Loucy (cell line): ENCODE data around the gene SPATA25.

ENCODE experiments used
- CTCF ChIP-seq: fragments of 200-600 bp; sonication (generic); conservative IDR thresholded peaks from 2 replicates; pipeline ENCODE4 v1.5.1; 2014; ENCODE audit warnings: mild to moderate bottlenecking, antibody characterized with exemption, low read length
- EZH2phosphoT487 ChIP-seq: fragments of 200-600 bp; IDR thresholded peaks from 2 replicates; pipeline ENCODE4 v1.6.1; 2018; ENCODE audit warnings: antibody characterized with exemption, mild to moderate bottlenecking, moderate library complexity, borderline replicate concordance

GRCh38 chr20:45848421-45848820, 39.0 kb downstream of the SPATA25 start:
- TF ChIP-seq CTCF (no peak), EZH2phosphoT487 (no peak)
